Ovary (tissue), 9 donors: ENCODE data around the gene TRPT1. TPM values are rescaled to one million over a fixed set of nuclear protein-coding genes. Genes with fewer than 3 reads are reported as not detected.

Experiments used
- DNase-seq, 5 donors: peaks; one replicate each; pipeline ENCODE4 v3.0.0-alpha.2; 2019 to 2020
- H3K27ac ChIP-seq, 2 donors: fragments of 200-600 bp; one replicate each; pipeline versions ENCODE4 v1.5.1 to v1.8.0; 2019 to 2022
- H3K27me3 ChIP-seq: fragments of 200-600 bp; one replicate; pipeline ENCODE4 v1.8.0; 2022
- H3K36me3 ChIP-seq: fragments of 200-600 bp; sonication (generic); one replicate; pipeline ENCODE4 v1.5.1; 2019
- H3K4me1 ChIP-seq: one replicate; pipeline ENCODE4 v1.8.1; 2013; ENCODE audit warnings: mild to moderate bottlenecking, moderate library complexity; ENCODE audit not compliant: insufficient read depth
- H3K4me3 ChIP-seq: fragments of 200-600 bp; sonication (generic); one replicate; pipeline ENCODE4 v1.5.1; 2017
- H3K9me3 ChIP-seq, 2 donors: fragments of 200-600 bp in 1 of 2; sonication (generic) in 1 of 2; one replicate each; pipeline versions ENCODE4 v1.5.1 to v1.8.1; 2013 to 2019; ENCODE audit warnings: mild to moderate bottlenecking in 1 of 2, moderate library complexity in 1 of 2
- EP300 ChIP-seq: sonication (generic); formaldehyde crosslinking; IDR thresholded peaks from one replicate; pipeline ENCODE4 v1.6.1; 2017; ENCODE audit warnings: antibody characterized with exemption
- POLR2A ChIP-seq: fragments of 450-650 bp; IDR thresholded peaks from one replicate; pipeline ENCODE4 v1.6.1; 2017; ENCODE audit warnings: antibody characterized with exemption, mild to moderate bottlenecking, moderate library complexity
- WGBS, 3 donors: extraction: QIAGEN DNeasy Blood & Tissue Kit in 1 of 3; methylation state at CpG; one replicate each; pipeline versions ENCODE4 v1.1.5 to v1.1.7; 2013 to 2017; 5-methylcytosine and 5-hydroxymethylcytosine counted together
- intact Hi-C, 4 donors: fragments of 100-400 bp; cut with DNase I; formaldehyde crosslinking; loops; one replicate each; pipeline versions ENCODE4 v1.11.0 to v1.15.1; 2022 to 2023
- polyA plus RNA-seq, 2 donors: library from polyadenylated mRNA; stranded (reverse); fragments of 200-250 nt in 1 of 2; fragments of 350-450 nt in 1 of 2; fragmentation: Illumina TruSeq in 1 of 2; extraction: RNeasy Lipid Tissue Mini Kit (QIAGEN cat#74804) in 1 of 2; gene quantifications; one replicate each; pipeline ENCODE4 v1.2.3, GENCODE V29; 2013 to 2014
- total RNA-seq, 7 donors: library from RNA; depleted of rRNA in 2 of 7; stranded (reverse); fragments of >200 nt in 2 of 7; fragmentation: NEBNext Ultra II Directional in 3 of 7; extraction: Animal tissue kit (Norgen Biotek cat#: 25700) in 3 of 7; gene quantifications; one replicate each; pipeline versions ENCODE4 v1.1.0 to v1.2.4, GENCODE V29; 2016 to 2023
- TF ChIP-seq, protein P1 (sequence below), 3 donors: fragments of 450-650 bp in 2 of 3; fragments of 200-600 bp in 1 of 3; IDR thresholded peaks; one replicate each; pipeline versions ENCODE4 v1.5.1 to v1.8.0; 2016 to 2022; ENCODE audit warnings: antibody characterized with exemption in 3 of 3, mild to moderate bottlenecking in 1 of 3
- donor health status: DM: no; HTN: no; CAD: no; lungs with moderate emphysema.
- donor health status: DM: no; HTN: no; CAD: no.
- donor health status: Bipolar disorder and iron deficiency.
- donor health status: DM: yes; HTN: yes; CAD: no.
- donor health status: DM: no; HTN: no; CAD: no.
- donor health status: DM: yes; HTN: yes; CAD: no.

The TRPT1 gene
- total and polyA plus RNA-seq, 9 donors: 16.6 to 41.4 (median 32.6) TPM

DNA sequence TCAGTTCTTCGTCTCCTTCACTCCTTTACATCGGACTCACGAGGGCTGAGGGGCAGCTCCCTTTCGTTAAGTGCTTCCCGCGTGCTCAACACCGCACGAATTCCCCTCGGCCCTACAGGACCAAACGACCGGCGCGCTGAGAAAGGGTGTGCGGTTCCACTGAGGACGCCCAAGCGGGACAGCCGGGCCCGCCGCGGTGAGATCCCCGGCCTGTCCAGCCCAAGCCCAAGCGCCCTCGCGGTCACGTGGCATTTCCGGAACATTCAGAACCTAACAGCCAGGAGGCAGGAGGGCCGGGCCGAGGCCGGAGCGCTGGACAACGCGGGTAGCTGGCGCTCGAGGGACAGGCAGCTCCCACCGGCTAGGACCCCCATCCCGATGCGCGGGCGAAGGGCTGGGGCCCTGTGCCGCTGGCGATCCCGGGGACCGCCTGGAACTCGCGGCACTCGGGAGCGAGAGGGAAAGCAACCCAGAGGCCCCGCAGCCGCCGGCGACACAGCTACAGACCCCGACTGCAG is 40.8 kb downstream of the TRPT1 start:
- WGBS, 3 donors: 0 to 1% (median 0%) methylated on average over 43 to 52 of the region's 52 CpGs
- Histone ChIP-seq H3K36me3 (no peaks in the 10 kb centered on the region), H3K27ac (peak overlapping the region; percentile 76 to 98), H3K9me3 (no peaks in the 10 kb centered on the region), H3K4me3 (peak overlapping the region; percentile 72), H3K27me3 (no peaks in the 10 kb centered on the region), H3K4me1 (peaks cover 10% of the 10 kb centered on the region)
- TF ChIP-seq POLR2A (peak; percentile 97), EP300 (no peak)
- TF ChIP-seq, protein P1, sequence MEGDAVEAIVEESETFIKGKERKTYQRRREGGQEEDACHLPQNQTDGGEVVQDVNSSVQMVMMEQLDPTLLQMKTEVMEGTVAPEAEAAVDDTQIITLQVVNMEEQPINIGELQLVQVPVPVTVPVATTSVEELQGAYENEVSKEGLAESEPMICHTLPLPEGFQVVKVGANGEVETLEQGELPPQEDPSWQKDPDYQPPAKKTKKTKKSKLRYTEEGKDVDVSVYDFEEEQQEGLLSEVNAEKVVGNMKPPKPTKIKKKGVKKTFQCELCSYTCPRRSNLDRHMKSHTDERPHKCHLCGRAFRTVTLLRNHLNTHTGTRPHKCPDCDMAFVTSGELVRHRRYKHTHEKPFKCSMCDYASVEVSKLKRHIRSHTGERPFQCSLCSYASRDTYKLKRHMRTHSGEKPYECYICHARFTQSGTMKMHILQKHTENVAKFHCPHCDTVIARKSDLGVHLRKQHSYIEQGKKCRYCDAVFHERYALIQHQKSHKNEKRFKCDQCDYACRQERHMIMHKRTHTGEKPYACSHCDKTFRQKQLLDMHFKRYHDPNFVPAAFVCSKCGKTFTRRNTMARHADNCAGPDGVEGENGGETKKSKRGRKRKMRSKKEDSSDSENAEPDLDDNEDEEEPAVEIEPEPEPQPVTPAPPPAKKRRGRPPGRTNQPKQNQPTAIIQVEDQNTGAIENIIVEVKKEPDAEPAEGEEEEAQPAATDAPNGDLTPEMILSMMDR (IDR thresholded peaks at IDR 0.05): peak; percentile 13 to 92 (median 86)
- DNase-seq: peak in 3 of 5 donors; percentile 88 to 91 (median 89)
- intact Hi-C loops: no loop called here

GRCh38 chr11:64183890-64184289 is 42.1 kb downstream of the TRPT1 start:
- H3K27me3 ChIP-seq: no peaks in the 10 kb centered on the region
- no peaks in the 10 kb centered on the region for H3K36me3 ChIP-seq
- no peaks in the 10 kb centered on the region for H3K9me3 ChIP-seq
- peak overlapping the region in 1 of 2 donors; percentile 76 for H3K27ac ChIP-seq
- H3K4me3 ChIP-seq: no peak overlapping the region
- DNase-seq: no peak
- TF ChIP-seq, protein P1 (IDR thresholded peaks at IDR 0.05): no peak
- TF ChIP-seq EP300 (no peak), POLR2A (no peak)
- H3K4me1 ChIP-seq: peaks cover 8% of the 10 kb centered on the region
- intact Hi-C loops: no loop called here
- 75 to 86% (median 78%) methylated on average over 7 of the region's 7 CpGs for WGBS, 3 donors

DNA sequence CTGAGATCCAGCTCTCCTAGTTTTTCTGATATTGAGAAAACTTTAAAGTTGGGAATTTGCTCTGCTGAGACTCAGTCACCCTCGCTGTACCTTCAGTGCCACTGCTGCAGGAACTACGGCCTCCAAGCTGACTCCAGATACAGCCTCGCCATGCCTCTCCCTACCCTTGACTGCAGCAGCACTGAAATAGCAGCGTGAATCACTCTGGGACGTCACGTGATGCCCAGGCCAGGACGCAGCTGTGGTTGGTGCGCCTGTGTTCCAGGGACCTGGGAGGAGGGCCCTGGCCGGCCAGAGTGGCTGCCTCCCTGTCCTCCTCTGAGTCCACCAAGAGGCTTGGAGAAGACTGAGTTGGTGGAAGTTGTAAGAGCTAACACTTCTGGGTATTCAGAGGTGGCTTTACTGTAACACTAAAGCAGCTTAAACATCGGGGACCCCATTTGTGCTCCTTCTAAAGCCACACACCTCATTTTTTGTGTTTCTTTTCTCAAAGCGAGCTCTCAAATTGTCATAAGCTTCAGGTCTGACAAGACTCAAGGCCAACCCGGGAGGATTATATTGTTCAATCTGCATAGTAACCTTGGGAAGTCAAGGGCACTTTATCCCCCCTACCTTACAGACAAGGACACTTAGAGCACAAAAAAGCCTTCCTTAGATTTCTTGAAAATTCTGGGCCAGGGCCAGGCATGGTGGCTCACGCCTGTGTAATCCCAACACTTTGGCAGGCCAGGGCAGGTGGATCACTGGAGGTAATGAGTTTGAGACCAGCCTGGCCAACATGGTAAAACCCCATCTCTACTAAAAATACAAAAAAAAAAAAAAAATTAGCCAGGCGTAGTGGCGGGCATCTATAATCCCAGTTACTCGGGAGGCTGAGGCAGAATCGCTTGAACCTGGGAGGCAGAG is 44.2 kb downstream of the TRPT1 start:
- Histone ChIP-seq H3K4me3 (no peak overlapping the region), H3K27ac (peak overlapping the region; percentile 67 to 73), H3K4me1 (peaks cover 6% of the 10 kb centered on the region), H3K9me3 (no peaks in the 10 kb centered on the region), H3K36me3 (no peaks in the 10 kb centered on the region), H3K27me3 (no peaks in the 10 kb centered on the region)
- peak; percentile 87 to 93 (median 91) for DNase-seq
- TF ChIP-seq POLR2A (peak; percentile 64), EP300 (no peak)
- intact Hi-C loops: no loop called here
- WGBS, 3 donors: 26 to 33% (median 27%) methylated on average over 17 of the region's 17 CpGs

- WGBS, 3 donors: 39 to 60% (median 41%) methylated on average over 5 of the region's 5 CpGs
- H3K4me1 ChIP-seq: peaks cover 6% of the 10 kb centered on the region
Observed at GRCh38 chr11:64180891-64181290, 45.1 kb downstream of the TRPT1 start.

More at GRCh38 chr11:64180891-64181290, 45.1 kb downstream of the TRPT1 start:
- no peaks in the 10 kb centered on the region for H3K27me3 ChIP-seq
- H3K36me3 ChIP-seq: no peaks in the 10 kb centered on the region
- no peak for DNase-seq
- H3K4me3 ChIP-seq: no peak overlapping the region
- no peak for TF ChIP-seq EP300
- TF ChIP-seq, protein P1 (IDR thresholded peaks at IDR 0.05): no peak
- TF ChIP-seq POLR2A: no peak
- intact Hi-C loops: no loop called here
- H3K27ac ChIP-seq: peak overlapping the region in 1 of 2 donors; percentile 67
- H3K9me3 ChIP-seq: no peaks in the 10 kb centered on the region
